Colonic mucosa (tissue), 4 donors: ENCODE results near the gene BCAS3. TPM values are rescaled to one million over a fixed set of nuclear protein-coding genes. Genes with fewer than 3 reads are reported as not detected.

Experiments used
- DNase-seq: peaks from one replicate; pipeline ENCODE4 v3.0.0-alpha.2; 2020
- H3K27ac ChIP-seq: fragments of 200-600 bp; one replicate; pipeline ENCODE4 v1.8.0; 2021
- H3K27me3 ChIP-seq: fragments of 200-600 bp; one replicate; pipeline ENCODE4 v1.8.0; 2021
- H3K36me3 ChIP-seq: fragments of 200-600 bp; one replicate; pipeline ENCODE4 v1.8.0; 2021
- H3K4me1 ChIP-seq: fragments of 200-600 bp; one replicate; pipeline ENCODE4 v1.8.0; 2021; ENCODE audit warnings: mild to moderate bottlenecking
- H3K4me3 ChIP-seq: fragments of 200-600 bp; one replicate; pipeline ENCODE4 v1.8.0; 2021
- H3K9ac ChIP-seq, 2 donors: one replicate each; pipeline ENCODE4 v1.7.0; 2013; ENCODE audit warnings: control low read depth in 2 of 2, low read depth in 2 of 2, low read length in 2 of 2
- H3K9me3 ChIP-seq: fragments of 200-600 bp; one replicate; pipeline ENCODE4 v1.8.0; 2021
- intact Hi-C: fragments of 100-400 bp; cut with DNase I; formaldehyde crosslinking; loops from one replicate; pipeline ENCODE4 v1.14.1; 2022
- total RNA-seq, 2 donors: library from RNA; stranded (reverse); fragmentation: NEBNext Ultra II Directional in 1 of 2; extraction: Animal tissue kit (Norgen Biotek cat#: 25700) in 1 of 2; gene quantifications; one replicate each; pipeline ENCODE4 v1.2.1, GENCODE V29; 2021
- TF ChIP-seq, protein P1 (sequence below): fragments of 200-600 bp; IDR thresholded peaks from one replicate; pipeline ENCODE4 v1.8.0; 2022; ENCODE audit warnings: antibody characterized with exemption, mild to moderate bottlenecking
- donor health status: healthy.
- donor health status: DM: no; HTN: no; CAD: no.
- donor health status: DM: no; HTN: no; CAD: no.

Gene BCAS3
- total RNA-seq, 2 donors from 2014 or later: 11.0 to 17.8 TPM

DNA sequence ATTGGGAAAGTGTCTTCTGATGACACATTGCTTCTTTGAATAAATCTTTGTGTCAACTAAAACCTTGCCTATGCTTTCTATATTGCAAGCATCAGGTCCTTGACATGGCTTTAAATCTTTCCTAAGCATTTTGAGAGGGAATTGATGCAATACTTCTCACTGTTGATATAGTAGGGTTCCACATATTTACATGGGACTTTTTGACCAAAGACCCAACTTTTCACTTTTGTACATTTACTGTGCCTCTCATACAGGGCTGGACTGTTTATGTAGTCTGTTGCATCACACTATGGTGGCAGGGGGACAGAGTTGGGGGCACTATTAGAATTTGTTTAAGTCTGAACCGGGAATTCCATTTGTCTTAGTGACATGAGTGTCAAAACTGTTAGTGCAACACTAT lies 413.4 kb downstream of the BCAS3 start:
- DNase-seq: no peak
- no peaks in the 10 kb centered on the region for H3K9me3 ChIP-seq
- H3K36me3 ChIP-seq: no peaks in the 10 kb centered on the region
- no peaks in the 10 kb centered on the region for H3K27me3 ChIP-seq
- H3K4me1 ChIP-seq: no peaks in the 10 kb centered on the region
- H3K9ac ChIP-seq: no peak overlapping the region
- no peak overlapping the region for H3K27ac ChIP-seq
- no peak overlapping the region for H3K4me3 ChIP-seq
- intact Hi-C loops: no loop called here
- TF ChIP-seq, protein P1, sequence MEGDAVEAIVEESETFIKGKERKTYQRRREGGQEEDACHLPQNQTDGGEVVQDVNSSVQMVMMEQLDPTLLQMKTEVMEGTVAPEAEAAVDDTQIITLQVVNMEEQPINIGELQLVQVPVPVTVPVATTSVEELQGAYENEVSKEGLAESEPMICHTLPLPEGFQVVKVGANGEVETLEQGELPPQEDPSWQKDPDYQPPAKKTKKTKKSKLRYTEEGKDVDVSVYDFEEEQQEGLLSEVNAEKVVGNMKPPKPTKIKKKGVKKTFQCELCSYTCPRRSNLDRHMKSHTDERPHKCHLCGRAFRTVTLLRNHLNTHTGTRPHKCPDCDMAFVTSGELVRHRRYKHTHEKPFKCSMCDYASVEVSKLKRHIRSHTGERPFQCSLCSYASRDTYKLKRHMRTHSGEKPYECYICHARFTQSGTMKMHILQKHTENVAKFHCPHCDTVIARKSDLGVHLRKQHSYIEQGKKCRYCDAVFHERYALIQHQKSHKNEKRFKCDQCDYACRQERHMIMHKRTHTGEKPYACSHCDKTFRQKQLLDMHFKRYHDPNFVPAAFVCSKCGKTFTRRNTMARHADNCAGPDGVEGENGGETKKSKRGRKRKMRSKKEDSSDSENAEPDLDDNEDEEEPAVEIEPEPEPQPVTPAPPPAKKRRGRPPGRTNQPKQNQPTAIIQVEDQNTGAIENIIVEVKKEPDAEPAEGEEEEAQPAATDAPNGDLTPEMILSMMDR: no peak

DNA sequence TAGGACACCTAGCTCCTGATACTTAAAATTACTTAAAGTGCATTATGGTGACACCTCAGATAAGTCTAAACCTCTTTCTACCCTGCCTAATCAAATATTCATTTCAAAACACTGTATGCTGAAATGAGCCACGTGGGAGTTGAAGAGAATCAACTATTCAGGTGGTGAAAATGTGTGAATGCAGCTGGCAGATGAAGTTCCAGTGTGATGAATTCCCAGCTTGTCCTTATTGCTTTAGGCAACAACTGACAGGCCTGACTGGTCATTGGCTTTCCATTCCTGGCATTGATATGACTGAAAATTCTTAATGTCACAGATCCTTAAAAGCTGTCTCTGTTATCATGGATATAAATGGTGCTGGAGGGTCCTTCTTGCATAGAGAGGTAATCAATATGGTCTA lies 420.1 kb downstream of the BCAS3 start:
- Histone ChIP-seq H3K9ac (no peak overlapping the region), H3K27ac (no peak overlapping the region), H3K36me3 (no peaks in the 10 kb centered on the region), H3K4me1 (no peaks in the 10 kb centered on the region), H3K27me3 (no peaks in the 10 kb centered on the region), H3K9me3 (no peaks in the 10 kb centered on the region), H3K4me3 (no peak overlapping the region)
- intact Hi-C loops: no loop called here
- DNase-seq: no peak
- TF ChIP-seq, protein P1: no peak

DNA sequence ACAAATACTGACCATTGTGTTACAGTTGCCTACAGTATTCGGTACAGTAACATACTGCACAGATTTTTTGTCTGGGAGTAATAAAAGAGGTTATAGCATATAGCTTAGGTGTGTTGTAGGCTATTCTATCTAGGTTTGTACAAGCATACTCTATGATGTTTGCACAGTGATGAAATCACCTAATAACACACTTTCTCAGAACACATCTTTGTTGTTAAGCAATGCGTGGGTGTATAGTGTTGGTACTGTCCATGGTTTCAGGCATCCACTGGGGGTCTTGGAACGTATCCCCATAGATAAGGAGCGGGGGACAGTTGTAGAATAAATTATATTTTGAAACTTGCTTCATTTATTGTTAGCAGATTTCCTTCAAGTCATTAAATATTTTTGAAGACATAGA lies 428.7 kb downstream of the BCAS3 start:
- TF ChIP-seq, protein P1: no peak
- no peak overlapping the region for H3K27ac ChIP-seq
- no peak overlapping the region for H3K4me3 ChIP-seq
- no peak for DNase-seq
- intact Hi-C loops: no loop called here
- H3K36me3 ChIP-seq: no peaks in the 10 kb centered on the region
- H3K4me1 ChIP-seq: no peaks in the 10 kb centered on the region
- H3K27me3 ChIP-seq: no peaks in the 10 kb centered on the region
- no peak overlapping the region for H3K9ac ChIP-seq
- H3K9me3 ChIP-seq: no peaks in the 10 kb centered on the region

DNA sequence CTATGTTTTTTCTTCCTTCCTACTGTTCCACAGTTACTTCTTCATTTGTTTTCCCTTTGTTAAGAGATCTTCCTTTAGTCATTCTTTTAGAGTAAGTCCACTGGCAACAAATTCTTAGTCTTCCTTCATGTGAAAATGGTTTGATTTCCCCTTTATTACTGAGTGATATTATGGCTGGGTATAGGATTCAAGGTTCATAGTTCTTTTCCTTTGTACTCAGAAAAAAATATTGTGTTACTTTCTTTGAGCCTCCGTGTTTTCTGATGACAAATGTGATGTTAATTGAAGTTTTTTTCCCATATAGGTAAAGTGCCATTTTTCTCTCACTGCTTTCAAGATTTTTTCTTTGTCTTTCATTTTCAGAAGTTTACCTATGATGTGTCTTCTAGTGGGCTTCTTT lies 438.9 kb downstream of the BCAS3 start:
- intact Hi-C loops: no loop called here
- Histone ChIP-seq H3K36me3 (no peaks in the 10 kb centered on the region), H3K9me3 (no peaks in the 10 kb centered on the region), H3K4me1 (no peaks in the 10 kb centered on the region), H3K27ac (no peak overlapping the region), H3K4me3 (no peak overlapping the region), H3K9ac (no peak overlapping the region), H3K27me3 (no peaks in the 10 kb centered on the region)
- no peak for DNase-seq
- TF ChIP-seq, protein P1: no peak

DNA sequence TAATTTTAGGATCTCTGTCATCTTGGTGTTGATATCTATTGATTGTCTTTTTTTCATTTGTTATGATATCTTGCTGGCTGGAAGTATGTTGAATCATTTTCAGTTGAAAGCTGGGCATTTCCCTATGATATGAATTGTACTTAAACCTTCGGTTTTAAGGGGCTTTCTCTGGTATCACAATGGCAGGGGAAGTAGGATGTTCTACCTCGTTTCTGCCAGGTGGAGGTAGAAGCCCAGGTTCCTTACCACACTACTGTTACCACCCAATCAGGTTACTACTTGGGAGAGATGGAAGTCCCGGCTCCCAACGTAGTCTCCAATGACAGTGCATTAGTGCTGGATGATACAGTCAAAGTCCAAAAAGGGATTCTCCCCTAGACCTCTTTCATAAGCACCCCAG lies 440.3 kb downstream of the BCAS3 start:
- intact Hi-C loops: no loop called here
- no peak overlapping the region for H3K9ac ChIP-seq
- TF ChIP-seq, protein P1: no peak
- H3K36me3 ChIP-seq: no peaks in the 10 kb centered on the region
- no peak for DNase-seq
- no peaks in the 10 kb centered on the region for H3K4me1 ChIP-seq
- no peak overlapping the region for H3K4me3 ChIP-seq
- H3K27ac ChIP-seq: no peak overlapping the region
- H3K9me3 ChIP-seq: no peaks in the 10 kb centered on the region
- H3K27me3 ChIP-seq: no peaks in the 10 kb centered on the region

DNA sequence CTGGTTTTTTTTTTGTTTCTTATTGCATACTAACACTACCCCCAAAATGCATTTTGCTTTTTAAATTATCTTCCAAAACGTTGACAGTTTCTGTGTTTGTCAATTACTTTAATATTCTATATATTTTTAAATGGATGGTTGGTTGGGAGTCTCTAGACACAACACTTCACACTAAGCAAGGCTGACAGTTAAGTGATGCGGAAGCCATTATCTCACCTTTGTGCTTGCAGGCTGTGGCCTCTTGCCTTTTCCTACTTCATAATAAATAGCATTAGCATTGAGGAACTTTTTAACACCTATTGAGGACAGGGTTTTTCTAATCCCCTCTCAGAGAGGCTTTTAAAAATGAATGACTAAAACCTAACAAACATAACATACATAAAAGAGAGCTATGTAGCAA lies 441.2 kb downstream of the BCAS3 start:
- H3K4me3 ChIP-seq: no peak overlapping the region
- H3K9ac ChIP-seq: no peak overlapping the region
- no peaks in the 10 kb centered on the region for H3K27me3 ChIP-seq
- H3K9me3 ChIP-seq: no peaks in the 10 kb centered on the region
- DNase-seq: no peak
- H3K36me3 ChIP-seq: no peaks in the 10 kb centered on the region
- no peaks in the 10 kb centered on the region for H3K4me1 ChIP-seq
- TF ChIP-seq, protein P1: no peak
- H3K27ac ChIP-seq: no peak overlapping the region
- intact Hi-C loops: no loop called here
